Esophagus squamous epithelium (tissue), 5 donors: Measurements from ENCODE around the gene KIFC3. TPM values are rescaled to one million over a fixed set of nuclear protein-coding genes. Genes with fewer than 3 reads are reported as not detected.
"Not testable (repeated sequence)": the region's sequence is repeated elsewhere in the genome, so short reads cannot be mapped to it uniquely, and the experiment has no call there.

ENCODE experiments used
- DNase-seq: peaks from one replicate; lab custom pipeline; 2025; lab: John Stamatoyannopoulos, UW
- H3K27ac ChIP-seq, 4 donors: fragments of 200-600 bp; sonication (generic); one replicate each; pipeline ENCODE4 v1.5.1; 2016 to 2019; ENCODE audit warnings: mild to moderate bottlenecking in 1 of 4
- H3K27me3 ChIP-seq, 4 donors: fragments of 200-600 bp; sonication (generic); 1 replicate in 3 of 4; 2 replicates in 1 of 4; pipeline versions ENCODE4 v1.5.1 to v1.6.0; 2017 to 2021; ENCODE audit warnings: antibody characterized with exemption in 1 of 4
- H3K36me3 ChIP-seq, 3 donors: fragments of 200-600 bp; sonication (generic); one replicate each; pipeline ENCODE4 v1.5.1; 2016 to 2019
- H3K4me1 ChIP-seq, 3 donors: fragments of 200-600 bp; sonication (generic); one replicate each; pipeline ENCODE4 v1.5.1; 2017 to 2019
- H3K4me3 ChIP-seq, 4 donors: fragments of 200-600 bp; sonication (generic); 1 replicate in 3 of 4; 2 replicates in 1 of 4; pipeline ENCODE4 v1.5.1; 2016 to 2019; ENCODE audit warnings: mild to moderate bottlenecking in 2 of 4, moderate library complexity in 1 of 4
- H3K9me3 ChIP-seq, 3 donors: fragments of 200-600 bp; sonication (generic); one replicate each; pipeline ENCODE4 v1.5.1; 2016 to 2019
- CTCF ChIP-seq, 6 experiments: fragments of 450-650 bp in 4 of 6; fragments of 200-600 bp in 2 of 6; sonication (generic) in 2 of 6; IDR thresholded peaks; one replicate each; pipeline ENCODE4 v1.5.1; 2016 to 2019; ENCODE audit warnings: antibody characterized with exemption in 6 of 6, mild to moderate bottlenecking in 4 of 6, moderate library complexity in 4 of 6
- POLR2A ChIP-seq, 4 donors: fragments of 450-650 bp; IDR thresholded peaks; one replicate each; pipeline ENCODE4 v1.6.1; 2017; ENCODE audit warnings: antibody characterized with exemption in 4 of 4, mild to moderate bottlenecking in 4 of 4, moderate library complexity in 3 of 4
- WGBS, 2 donors: methylation state at CpG; one replicate each; pipeline ENCODE4 v1.1.5; 2018; 5-methylcytosine and 5-hydroxymethylcytosine counted together
- intact Hi-C: fragments of 100-400 bp; cut with DNase I; formaldehyde crosslinking; loops from one replicate; pipeline ENCODE4 v1.15.0; 2022
- total RNA-seq, 4 donors: library from RNA; depleted of rRNA; stranded (reverse); fragments of >200 nt; gene quantifications; one replicate each; pipeline ENCODE4 v1.1.0, GENCODE V29; 2016
- donor health status: DM: yes; HTN: yes; CAD: no.

KIFC3 gene
- total RNA-seq, 4 donors from 2014 or later: 14.8 to 72.4 (median 43.5) TPM

DNA sequence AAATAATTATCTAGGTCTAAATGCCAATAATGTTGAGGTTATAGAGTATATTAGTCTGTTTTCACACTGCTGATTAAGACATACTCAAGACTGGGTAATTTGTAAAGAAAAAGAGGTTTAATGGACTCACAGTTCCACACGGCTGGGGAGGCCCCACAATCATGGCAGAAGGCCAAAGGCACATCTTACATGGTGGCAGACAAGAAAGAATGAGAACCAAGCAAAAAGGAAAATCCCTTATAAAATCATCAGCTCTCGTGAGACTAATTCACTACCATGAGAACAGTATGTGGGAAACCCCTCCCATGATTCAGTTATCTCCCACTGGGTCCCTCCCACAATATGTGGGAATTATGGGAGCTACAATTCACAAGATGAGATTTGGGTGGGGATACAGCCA, 69.6 kb downstream of the KIFC3 start:
- no peak for DNase-seq
- intact Hi-C loops: no loop called here
- no peaks in the 10 kb centered on the region for H3K36me3 ChIP-seq
- H3K27ac ChIP-seq: no peak overlapping the region
- TF ChIP-seq POLR2A (IDR thresholded peaks at IDR 0.05): no peak
- no peak for TF ChIP-seq CTCF (IDR thresholded peaks at IDR 0.05)
- H3K4me1 ChIP-seq: peaks cover 17 to 28% (median 21%) of the 10 kb centered on the region in 3 donors
- H3K9me3 ChIP-seq: no peaks in the 10 kb centered on the region
- WGBS, 2 donors: 57 to 65% methylated on average over 2 of the region's 2 CpGs
- no peaks in the 10 kb centered on the region for H3K27me3 ChIP-seq
- no peak overlapping the region for H3K4me3 ChIP-seq

DNA sequence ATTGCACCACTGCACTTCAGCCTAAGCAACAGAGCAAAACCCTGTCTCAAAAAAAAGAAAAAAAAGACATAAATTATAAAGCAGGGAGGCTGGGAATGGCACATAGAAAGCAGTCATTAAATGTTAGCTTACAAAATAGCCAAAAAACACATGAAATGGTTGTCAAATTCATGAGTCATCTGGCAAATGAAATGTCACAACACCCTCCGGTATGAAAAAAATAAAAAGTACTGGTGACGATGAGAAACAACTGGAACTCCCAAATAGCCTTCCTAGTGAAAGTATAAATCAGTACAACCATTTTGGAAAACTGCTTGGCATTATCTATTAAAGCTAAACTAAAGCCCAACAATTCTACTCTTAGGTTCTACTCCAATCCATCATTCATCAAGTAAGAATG, 70.3 kb downstream of the KIFC3 start:
- intact Hi-C loops: no loop called here

DNA sequence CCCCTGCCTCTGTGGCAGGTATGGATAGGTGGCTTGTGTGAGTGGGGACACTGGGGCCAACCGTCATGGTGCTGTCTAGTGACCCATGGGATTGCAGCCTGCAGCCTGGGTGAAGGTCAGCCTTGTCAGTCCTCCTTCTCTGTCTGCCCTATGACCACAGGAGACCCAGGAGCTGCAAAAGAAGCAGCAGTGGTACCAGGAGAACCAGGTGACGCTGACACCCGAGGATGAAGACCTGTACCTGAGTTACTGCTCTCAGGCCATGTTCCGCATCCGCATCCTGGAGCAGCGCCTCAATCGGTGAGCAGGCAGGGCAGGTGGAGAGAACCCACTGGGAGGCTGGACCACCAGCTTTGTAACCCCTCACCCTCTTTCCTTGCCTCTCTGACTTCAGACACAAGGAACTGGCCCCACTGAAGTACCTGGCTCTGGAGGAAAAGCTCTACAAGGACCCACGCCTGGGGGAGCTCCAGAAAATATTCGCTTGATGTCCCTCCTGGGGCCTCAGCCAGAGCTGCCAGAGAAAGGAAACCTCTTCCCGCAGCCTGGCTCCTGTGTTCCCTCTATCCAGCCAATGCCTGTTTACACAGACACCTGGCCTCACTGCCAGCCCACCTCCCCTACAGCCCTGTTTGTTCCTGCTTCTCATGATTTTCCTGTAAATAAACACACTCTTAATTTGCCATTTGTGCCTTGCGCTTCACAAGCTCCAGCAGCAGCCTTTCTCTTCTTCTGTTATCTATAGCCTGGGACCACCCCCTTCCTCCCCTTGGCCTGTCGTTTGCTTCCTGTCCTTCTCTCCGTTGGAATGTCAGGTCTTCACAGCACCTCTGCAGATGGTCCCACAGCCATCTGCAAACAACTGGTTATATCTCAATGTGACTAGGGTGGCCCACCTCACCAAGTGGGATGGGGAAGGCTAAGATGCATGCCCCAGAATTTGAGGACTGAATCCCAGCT, 71.2 kb downstream of the KIFC3 start:
- Histone ChIP-seq H3K4me3 (no peak overlapping the region), H3K9me3 (no peaks in the 10 kb centered on the region), H3K36me3 (no peaks in the 10 kb centered on the region), H3K27ac (no peak overlapping the region), H3K27me3 (no peaks in the 10 kb centered on the region), H3K4me1 (peaks cover 6 to 13% (median 10%) of the 10 kb centered on the region in 3 donors)
- no peak for DNase-seq
- intact Hi-C loops: no loop called here
- WGBS, 2 donors: 68 to 71% methylated on average over 9 to 10 of the region's 13 CpGs
- TF ChIP-seq CTCF (IDR thresholded peaks at IDR 0.05): no peak
- no peak for TF ChIP-seq POLR2A (IDR thresholded peaks at IDR 0.05)

More for the DNA sequence above, 70.3 kb downstream of the KIFC3 start:
- no peaks in the 10 kb centered on the region for H3K9me3 ChIP-seq
- H3K36me3 ChIP-seq: no peaks in the 10 kb centered on the region
- no peak overlapping the region for H3K4me3 ChIP-seq
- 18 to 33% methylated on average over 2 of the region's 2 CpGs for WGBS, 2 donors
- peaks cover 15 to 23% (median 18%) of the 10 kb centered on the region in 3 donors for H3K4me1 ChIP-seq
- no peaks in the 10 kb centered on the region for H3K27me3 ChIP-seq
- TF ChIP-seq POLR2A (IDR thresholded peaks at IDR 0.05): no peak
- no peak for TF ChIP-seq CTCF (IDR thresholded peaks at IDR 0.05)
- H3K27ac ChIP-seq: no peak overlapping the region
- DNase-seq: no peak

DNA sequence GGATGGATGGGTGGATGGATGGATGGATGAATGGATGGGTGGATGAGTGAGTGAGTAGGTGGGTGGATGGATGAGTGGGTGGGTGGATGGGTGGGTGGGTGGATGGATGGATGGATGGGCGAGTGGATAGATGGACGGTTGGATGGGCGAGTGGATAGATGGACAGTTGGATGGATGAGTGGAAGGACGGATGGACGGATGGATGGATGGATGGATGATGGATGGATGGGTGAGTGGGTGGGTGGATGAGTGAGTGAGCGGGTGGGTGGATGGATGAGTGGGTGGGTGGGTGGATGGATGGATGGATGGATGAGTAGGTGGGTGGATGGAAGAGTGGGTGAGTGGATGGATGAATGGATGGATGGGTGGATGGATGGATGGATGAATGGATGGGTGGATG, 72.4 kb downstream of the KIFC3 start:
- H3K27me3 ChIP-seq, DNase-seq, H3K4me3 ChIP-seq, H3K9me3 ChIP-seq, H3K36me3 ChIP-seq, H3K4me1 ChIP-seq, intact Hi-C loops, H3K27ac ChIP-seq: not testable (repeated sequence)
- 85 to 86% methylated on average over 6 of the region's 6 CpGs for WGBS, 2 donors

GRCh38 chr16:57729182-57729484, 73.2 kb downstream of the KIFC3 start:
- H3K4me3 ChIP-seq: no peak overlapping the region
- intact Hi-C loops: no loop called here
- no peak for TF ChIP-seq CTCF (IDR thresholded peaks at IDR 0.05)
- TF ChIP-seq POLR2A (IDR thresholded peaks at IDR 0.05): no peak
- WGBS, 2 donors: 76 to 85% methylated on average over 1 of the region's 1 CpG
- no peak overlapping the region for H3K27ac ChIP-seq
- DNase-seq: no peak
- no peaks in the 10 kb centered on the region for H3K36me3 ChIP-seq
- H3K27me3 ChIP-seq: no peaks in the 10 kb centered on the region
- H3K4me1 ChIP-seq: peaks cover 0 to 2% (median 0%) of the 10 kb centered on the region in 3 donors
- H3K9me3 ChIP-seq: no peaks in the 10 kb centered on the region
